OCI-LY3 (cell line): ENCODE results near the gene RBBP8NL.

Experiments used
- H2AFZ ChIP-seq: fragments of 200-600, 300-600 bp; shearing (Covaris generic); 2 replicates; pipeline ENCODE4 v1.6.0; 2014; ENCODE audit warnings: antibody characterized with exemption, low read depth, low read length
- H3K27ac ChIP-seq: fragments of 200-600, 300-600 bp; sonication (generic); 2 replicates; pipeline ENCODE4 v1.5.1; 2014; ENCODE audit warnings: mild to moderate bottlenecking, low read length, moderate library complexity, mixed read lengths
- H3K27me3 ChIP-seq: fragments of 200-600, 300-600 bp; sonication (generic); 2 replicates; pipeline ENCODE4 v1.6.1; 2014; ENCODE audit warnings: low read depth, low read length, mixed read lengths
- H3K36me3 ChIP-seq: fragments of 200-600, 300-600 bp; sonication (generic); replicated peaks from 2 replicates; pipeline ENCODE3; 2014; ENCODE audit warnings: low read depth, low read length, mixed read lengths
- H3K4me1 ChIP-seq: fragments of 300-600, 200-600 bp; sonication (generic); 2 replicates; pipeline ENCODE4 v1.6.1; 2014; ENCODE audit warnings: low read length, mixed read lengths
- H3K4me2 ChIP-seq: fragments of 200-600, 300-600 bp; sonication (generic); 2 replicates; pipeline ENCODE4 v1.6.1; 2014; ENCODE audit warnings: low read length, mixed read lengths
- H3K4me3 ChIP-seq: fragments of 300-600, 200-600 bp; sonication (generic); 2 replicates; pipeline ENCODE4 v1.5.1; 2014; ENCODE audit warnings: antibody characterized with exemption, mild to moderate bottlenecking, low read length, moderate library complexity
- H3K79me2 ChIP-seq: fragments of 300-600, 200-600 bp; shearing (Covaris generic); 2 replicates; pipeline ENCODE4 v1.6.1; 2014; ENCODE audit warnings: mild to moderate bottlenecking, low read length, mixed read lengths
- H3K9ac ChIP-seq: fragments of 300-600, 200-600 bp; shearing (Covaris generic); 2 replicates; pipeline ENCODE4 v1.6.0; 2014; ENCODE audit warnings: mild to moderate bottlenecking, low read length, moderate library complexity
- H3K9me3 ChIP-seq: fragments of 200-600, 300-600 bp; shearing (Covaris generic); 2 replicates; pipeline ENCODE4 v1.6.1; 2014; ENCODE audit warnings: low read length, mixed read lengths; ENCODE audit not compliant: insufficient read depth
- H4K20me1 ChIP-seq: fragments of 200-600, 300-600 bp; sonication (generic); 2 replicates; pipeline ENCODE4 v1.6.1; 2016; ENCODE audit warnings: low read length, mixed read lengths; ENCODE audit not compliant: insufficient read depth
- CTCF ChIP-seq: fragments of 200-600, 300-600 bp; sonication (generic); IDR thresholded peaks from 2 replicates; pipeline ENCODE4 v1.5.1; 2014; ENCODE audit warnings: antibody characterized with exemption, low read length, low read depth
- EZH2phosphoT487 ChIP-seq: fragments of 200-600 bp; shearing (Covaris generic); IDR thresholded peaks from 2 replicates; pipeline ENCODE4 v1.6.1; 2018; ENCODE audit warnings: antibody characterized with exemption, mixed run types, low read depth

Gene RBBP8NL

GRCh38 chr20:62408640-62409039 is 18.7 kb downstream of the RBBP8NL start:
- H3K4me2 ChIP-seq: no peak overlapping the region
- no peak overlapping the region for H3K27ac ChIP-seq
- peaks cover 31% of the 10 kb centered on the region for H3K79me2 ChIP-seq
- H3K27me3 ChIP-seq: no peaks in the 10 kb centered on the region
- H3K36me3 ChIP-seq: no peaks in the 10 kb centered on the region
- H3K4me3 ChIP-seq: no peak overlapping the region
- H2AFZ ChIP-seq: no peak overlapping the region
- TF ChIP-seq EZH2phosphoT487: no peak
- no peak for TF ChIP-seq CTCF
- peaks cover 12% of the 10 kb centered on the region; the same call in 1 of the 2 replicates for H4K20me1 ChIP-seq
- H3K9ac ChIP-seq: no peak overlapping the region
- H3K9me3 ChIP-seq: no peaks in the 10 kb centered on the region
- H3K4me1 ChIP-seq: peaks cover 34% of the 10 kb centered on the region

DNA sequence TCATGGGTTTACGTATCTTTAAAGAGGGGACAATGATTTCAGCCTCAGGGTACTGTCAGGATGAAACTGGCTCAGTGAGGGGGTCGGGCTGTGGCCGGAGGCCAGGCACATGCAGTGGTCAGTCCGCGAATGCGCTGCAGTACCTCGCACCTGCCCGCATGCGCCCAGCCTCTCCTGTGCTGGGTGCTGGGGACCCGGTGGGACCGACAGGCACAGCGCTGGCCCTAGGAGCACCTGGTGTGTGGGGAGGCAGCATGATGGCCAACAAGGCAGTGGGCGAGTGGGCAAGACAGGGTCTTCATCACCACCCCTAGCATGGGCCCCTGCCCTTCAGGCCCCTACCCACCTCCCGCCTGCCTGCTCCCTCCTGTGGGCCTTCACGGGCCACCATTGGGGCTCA is 19.3 kb downstream of the RBBP8NL start:
- Histone ChIP-seq H3K4me1 (peaks cover 34% of the 10 kb centered on the region), H2AFZ (no peak overlapping the region), H3K27me3 (no peaks in the 10 kb centered on the region), H3K27ac (no peak overlapping the region), H3K79me2 (peaks cover 31% of the 10 kb centered on the region), H3K9ac (peak overlapping the region; percentile 79), H4K20me1 (peaks cover 12% of the 10 kb centered on the region; the same call in 1 of the 2 replicates), H3K4me2 (peak overlapping the region; percentile 85), H3K4me3 (peak overlapping the region; percentile 83), H3K9me3 (no peaks in the 10 kb centered on the region), H3K36me3 (no peaks in the 10 kb centered on the region)
- TF ChIP-seq EZH2phosphoT487: no peak
- TF ChIP-seq CTCF: no peak

DNA sequence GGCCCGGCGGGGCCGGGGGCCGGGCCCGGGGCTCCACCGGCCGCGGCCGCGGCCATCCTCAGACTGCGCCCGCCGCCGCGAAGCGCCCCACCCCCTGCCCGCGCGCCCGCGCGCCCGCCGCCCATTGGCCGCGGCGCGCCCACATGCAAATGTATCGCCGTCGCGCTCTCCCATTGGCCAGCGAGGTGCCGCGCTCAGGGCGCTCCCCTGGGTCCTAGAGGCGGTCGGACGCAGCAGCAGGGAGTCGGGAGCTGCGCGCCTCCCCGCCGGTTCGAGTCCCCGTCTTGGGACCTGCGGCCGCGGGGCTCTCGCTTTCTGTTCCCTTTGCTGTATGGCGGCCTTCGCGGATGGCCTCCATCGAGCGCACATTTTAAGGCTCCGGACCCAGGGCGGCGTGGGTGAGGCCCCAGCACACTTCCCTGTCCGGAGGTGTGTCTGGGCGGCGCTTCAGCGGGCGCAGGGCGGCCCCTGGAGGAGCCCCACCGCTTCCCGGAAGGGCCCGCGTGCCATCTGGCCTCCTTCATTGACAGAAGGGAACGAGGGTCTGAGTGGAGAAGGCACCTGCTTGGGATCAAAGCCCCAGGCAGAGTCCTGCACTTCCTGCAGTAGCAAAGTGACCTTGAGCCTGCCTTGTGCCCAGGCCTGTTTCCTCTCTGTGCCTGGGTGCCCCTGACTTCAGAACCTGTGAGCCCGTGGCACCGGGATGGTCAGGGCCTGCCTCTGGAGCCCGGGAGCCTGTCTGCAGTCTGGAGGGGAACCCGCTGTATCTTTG is 19.9 kb downstream of the RBBP8NL start, which contains the start of gene CABLES2:
CABLES2 (minus strand) TSS at position 65 of the 772 bp plus-strand sequence; CDS start at position 56, 9 bp downstream.
- Histone ChIP-seq H3K9ac (peak within 1 kb of the TSS; percentile 94), H4K20me1 (peaks cover 12% of the 10 kb centered on the region; the same call in 1 of the 2 replicates), H3K9me3 (no peaks in the 10 kb centered on the region), H3K27me3 (no peaks in the 10 kb centered on the region), H3K79me2 (peaks cover 31% of the 10 kb centered on the region), H3K4me1 (peaks cover 34% of the 10 kb centered on the region), H2AFZ (peak within 1 kb of the TSS; percentile 97; the same call in 1 of the 2 replicates), H3K27ac (peak within 1 kb of the TSS; percentile 65), H3K36me3 (no peaks in the 10 kb centered on the region), H3K4me2 (peak within 1 kb of the TSS; percentile 94), H3K4me3 (peak within 1 kb of the TSS; percentile 99)
- no peak for TF ChIP-seq EZH2phosphoT487
- TF ChIP-seq CTCF: no peak

GRCh38 chr20:62406635-62407176 is 20.6 kb downstream of the RBBP8NL start:
- H3K4me3 ChIP-seq: peak overlapping the region; percentile 99
- peak overlapping the region; percentile 94 for H3K9ac ChIP-seq
- H4K20me1 ChIP-seq: peaks cover 12% of the 10 kb centered on the region; the same call in 1 of the 2 replicates
- no peak for TF ChIP-seq CTCF
- TF ChIP-seq EZH2phosphoT487: no peak
- no peaks in the 10 kb centered on the region for H3K9me3 ChIP-seq
- peaks cover 31% of the 10 kb centered on the region for H3K79me2 ChIP-seq
- H3K27ac ChIP-seq: no peak overlapping the region
- peaks cover 34% of the 10 kb centered on the region for H3K4me1 ChIP-seq
- H3K36me3 ChIP-seq: no peaks in the 10 kb centered on the region
- H3K27me3 ChIP-seq: no peaks in the 10 kb centered on the region
- H2AFZ ChIP-seq: no peak overlapping the region
- H3K4me2 ChIP-seq: peak overlapping the region; percentile 94
